Kidney epithelial cell (primary cell): ENCODE measurements around the gene UBTF. TPM values are rescaled to one million over a fixed set of nuclear protein-coding genes. Genes with fewer than 3 reads are reported as not detected.

ENCODE experiments used
- DNase-seq: peaks from one replicate; pipeline ENCODE4 v3.0.0-alpha.2; 2010; ENCODE audit warnings: low read depth
- H3K27me3 ChIP-seq: 2 replicates; pipeline ENCODE4 v1.6.0; 2011; ENCODE audit warnings: low read length; ENCODE audit not compliant: control insufficient read depth, insufficient read depth
- H3K36me3 ChIP-seq: 2 replicates; pipeline ENCODE4 v1.5.1; 2011; ENCODE audit warnings: low read length; ENCODE audit not compliant: control insufficient read depth, insufficient read depth
- H3K4me3 ChIP-seq: 2 replicates; pipeline ENCODE4 v1.5.1; 2011; ENCODE audit warnings: low read depth, mild to moderate bottlenecking, control low read depth, low read length
- total RNA-seq: library from RNA; depleted of rRNA; stranded (reverse); fragments of >200 nt; gene quantifications from 2 replicates; pipeline ENCODE4 v1.2.3, GENCODE V29; 2015
- TF ChIP-seq, protein P1 (sequence below): IDR thresholded peaks from 2 replicates; pipeline ENCODE4 v1.5.1; 2011; ENCODE audit warnings: mild to moderate bottlenecking, moderate library complexity, low read length, control low read depth, inconsistent platforms; ENCODE audit not compliant: insufficient read depth, poor library complexity, severe bottlenecking

The UBTF gene
- total RNA-seq, 1 donor from 2014 or later, result 41.7 TPM

DNA sequence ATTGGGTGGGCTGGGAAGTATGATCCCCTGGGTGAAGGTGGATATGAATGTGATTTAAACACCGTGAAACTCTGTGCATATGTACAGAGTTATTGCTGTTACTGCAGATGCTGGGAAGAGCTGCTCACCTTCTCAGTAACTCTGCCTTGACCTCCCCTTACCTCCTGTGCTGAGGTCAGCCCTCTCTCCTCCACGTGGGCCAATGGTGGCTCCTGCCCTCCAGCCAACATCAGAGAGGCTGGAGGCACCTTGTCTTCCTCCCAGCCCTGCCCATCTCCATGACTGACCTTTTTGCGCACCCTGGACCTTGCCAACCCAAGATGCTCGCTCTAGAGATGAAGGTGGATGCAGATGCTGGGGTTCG is 49.4 kb downstream of the UBTF start:
- Histone ChIP-seq H3K36me3 (no peaks in the 10 kb centered on the region), H3K4me3 (no peak overlapping the region), H3K27me3 (peaks cover 18% of the 10 kb centered on the region)
- no peak for DNase-seq
- TF ChIP-seq, protein P1, sequence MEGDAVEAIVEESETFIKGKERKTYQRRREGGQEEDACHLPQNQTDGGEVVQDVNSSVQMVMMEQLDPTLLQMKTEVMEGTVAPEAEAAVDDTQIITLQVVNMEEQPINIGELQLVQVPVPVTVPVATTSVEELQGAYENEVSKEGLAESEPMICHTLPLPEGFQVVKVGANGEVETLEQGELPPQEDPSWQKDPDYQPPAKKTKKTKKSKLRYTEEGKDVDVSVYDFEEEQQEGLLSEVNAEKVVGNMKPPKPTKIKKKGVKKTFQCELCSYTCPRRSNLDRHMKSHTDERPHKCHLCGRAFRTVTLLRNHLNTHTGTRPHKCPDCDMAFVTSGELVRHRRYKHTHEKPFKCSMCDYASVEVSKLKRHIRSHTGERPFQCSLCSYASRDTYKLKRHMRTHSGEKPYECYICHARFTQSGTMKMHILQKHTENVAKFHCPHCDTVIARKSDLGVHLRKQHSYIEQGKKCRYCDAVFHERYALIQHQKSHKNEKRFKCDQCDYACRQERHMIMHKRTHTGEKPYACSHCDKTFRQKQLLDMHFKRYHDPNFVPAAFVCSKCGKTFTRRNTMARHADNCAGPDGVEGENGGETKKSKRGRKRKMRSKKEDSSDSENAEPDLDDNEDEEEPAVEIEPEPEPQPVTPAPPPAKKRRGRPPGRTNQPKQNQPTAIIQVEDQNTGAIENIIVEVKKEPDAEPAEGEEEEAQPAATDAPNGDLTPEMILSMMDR, result no peak

DNA sequence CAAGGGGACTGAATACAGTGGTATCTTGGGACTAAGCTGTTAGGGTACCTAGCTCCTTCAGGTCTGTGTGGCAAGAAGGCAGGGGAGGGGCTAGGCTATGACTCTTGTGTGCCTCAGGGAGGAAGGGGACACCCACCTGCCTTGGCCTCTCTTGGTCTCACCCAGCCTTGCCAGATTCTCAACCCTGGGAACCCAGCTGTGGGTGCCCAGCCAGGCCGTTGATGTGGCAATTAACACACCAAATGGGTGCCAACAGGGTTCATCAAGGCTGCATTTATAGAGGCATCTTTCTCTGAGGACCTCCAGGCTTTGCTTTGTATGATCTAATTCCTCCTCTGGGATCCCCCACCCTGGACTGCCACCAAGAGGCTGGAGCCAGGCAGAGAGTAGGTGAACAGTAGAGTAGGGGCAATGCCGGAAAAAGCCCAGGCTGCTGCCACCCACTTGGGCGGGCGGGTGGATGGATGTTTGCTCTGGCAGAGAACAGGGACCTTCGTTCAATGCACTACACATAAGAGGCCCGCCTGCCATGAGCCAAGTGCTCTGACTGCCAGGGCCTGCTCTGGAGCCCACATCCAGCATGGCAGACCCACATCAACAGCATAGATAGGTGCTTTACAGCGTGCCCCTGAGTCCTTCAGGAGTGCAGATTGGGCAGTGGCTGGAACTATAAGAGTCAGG is 52.2 kb downstream of the UBTF start:
- H3K36me3 ChIP-seq, result no peaks in the 10 kb centered on the region
- DNase-seq, result no peak
- TF ChIP-seq, protein P1, result no peak
- H3K27me3 ChIP-seq, result peaks cover 18% of the 10 kb centered on the region
- no peak overlapping the region for H3K4me3 ChIP-seq

DNA sequence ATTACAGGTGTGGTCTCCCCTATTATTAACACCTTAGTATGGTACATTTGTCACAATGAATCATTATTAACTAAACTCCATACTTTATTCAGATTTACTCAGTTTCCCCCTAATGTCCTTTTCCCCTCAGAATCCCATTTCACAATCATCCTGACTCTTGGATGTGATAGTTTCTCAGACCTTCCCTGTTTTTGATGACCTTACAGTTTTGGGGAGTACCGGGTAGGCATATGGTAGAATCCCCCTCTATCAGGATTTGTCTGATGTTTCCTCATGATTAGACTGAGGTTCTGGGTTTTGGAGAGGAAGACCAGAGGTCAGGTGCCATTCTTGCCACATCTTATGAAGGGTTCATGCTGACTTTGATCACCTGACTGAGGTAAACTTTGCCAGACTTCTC is 55.0 kb downstream of the UBTF start:
- TF ChIP-seq, protein P1, result no peak
- Histone ChIP-seq H3K36me3 (no peaks in the 10 kb centered on the region), H3K4me3 (no peak overlapping the region)

DNA sequence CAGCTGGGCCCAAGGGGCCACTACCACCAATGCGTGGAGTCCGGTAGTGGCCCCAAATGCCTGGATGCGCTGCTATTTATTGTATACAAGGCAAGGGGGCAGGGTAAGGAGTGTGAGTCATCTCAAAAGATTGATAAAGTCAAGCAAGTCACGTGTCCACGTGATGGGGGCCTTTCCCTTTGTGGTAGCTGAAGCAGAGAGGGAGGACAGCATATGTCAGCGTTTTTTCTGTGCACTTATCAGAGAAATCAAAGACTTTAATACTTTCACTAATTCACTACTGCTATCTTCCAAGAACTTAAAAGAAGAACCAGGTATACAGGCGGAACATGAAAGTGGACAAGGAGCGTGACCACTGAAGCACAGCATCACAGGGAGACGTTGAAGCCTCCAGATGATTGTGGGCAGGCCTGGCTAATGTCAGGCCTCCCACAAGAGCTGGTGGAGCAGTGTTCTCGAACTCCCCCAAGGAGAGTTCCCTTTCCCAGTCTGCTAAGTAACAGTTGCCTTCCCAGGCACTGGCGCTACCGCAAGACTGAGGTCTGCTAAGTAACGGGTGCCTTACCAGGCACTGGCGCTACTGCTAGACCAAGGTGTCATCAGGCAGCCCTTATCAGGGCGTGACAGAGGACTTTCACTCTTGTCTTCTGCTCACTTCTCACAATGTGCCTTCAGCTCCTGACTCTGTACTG is 59.8 kb downstream of the UBTF start:
- TF ChIP-seq, protein P1, result no peak
- Histone ChIP-seq H3K36me3 (peaks cover 3% of the 10 kb centered on the region), H3K4me3 (no peak overlapping the region), H3K27me3 (no peaks in the 10 kb centered on the region)
- no peak for DNase-seq

More for the DNA sequence above, 55.0 kb downstream of the UBTF start:
- no peaks in the 10 kb centered on the region for H3K27me3 ChIP-seq
- DNase-seq, result no peak

DNA sequence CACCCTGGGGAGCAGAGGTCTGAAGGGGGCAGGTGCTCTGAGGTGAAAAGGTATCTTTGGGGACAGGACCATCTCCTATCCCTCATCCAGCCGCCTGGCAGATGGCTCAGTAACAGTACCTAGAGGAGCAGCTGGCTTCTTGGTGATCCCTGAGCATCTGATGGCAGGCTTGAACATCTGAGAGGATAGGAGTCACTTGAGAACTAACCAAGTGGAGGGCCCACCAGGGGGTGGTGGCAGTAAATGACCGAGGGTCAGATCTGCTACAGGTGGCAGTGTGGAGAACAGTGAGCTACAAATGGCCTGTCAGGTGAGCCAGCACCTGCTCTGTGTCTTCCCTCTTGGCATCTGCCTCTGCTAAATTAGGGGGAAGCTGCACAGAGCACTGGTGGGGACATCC is 64.0 kb downstream of the UBTF start:
- Histone ChIP-seq H3K27me3 (no peaks in the 10 kb centered on the region), H3K4me3 (no peak overlapping the region), H3K36me3 (peaks cover 3% of the 10 kb centered on the region)
- TF ChIP-seq, protein P1, result no peak
- no peak for DNase-seq

Other genes starting within 250 kb of the UBTF start
- 15.7 and 19.4 TPM in 2 replicates for gene NAGS, start 215.1 kb downstream of the UBTF start, total RNA-seq
- 37.8 and 52.4 TPM in 2 replicates for gene TMEM101, start 204.7 kb downstream of the UBTF start, total RNA-seq
- gene LSM12, start 153.0 kb downstream of the UBTF start, total RNA-seq, result 39.1 and 52.7 TPM in 2 replicates
- gene G6PC3, start 148.9 kb downstream of the UBTF start, total RNA-seq, result 37.5 and 53.9 TPM in 2 replicates
- gene HDAC5, start 96.0 kb downstream of the UBTF start, total RNA-seq, result 32.5 and 37.7 TPM in 2 replicates
- 3.1 and 3.8 TPM in 2 replicates for gene HROB, start 77.7 kb downstream of the UBTF start, total RNA-seq
- not detected in 2 replicates for gene ASB16, start 49.0 kb downstream of the UBTF start, total RNA-seq
- 35.0 and 40.5 TPM in 2 replicates for gene TMUB2, start 32.7 kb downstream of the UBTF start, total RNA-seq
- gene ATXN7L3, start 19.8 kb downstream of the UBTF start, total RNA-seq, result 50.8 and 65.9 TPM in 2 replicates
- gene SLC4A1, start 48.5 kb upstream of the UBTF start, total RNA-seq, result not detected in 2 replicates
- gene RUNDC3A, start 88.9 kb upstream of the UBTF start, total RNA-seq, result 3.3 and 12.3 TPM in 2 replicates
- 145 and 146 TPM in 2 replicates for gene SLC25A39, start 105.1 kb upstream of the UBTF start, total RNA-seq
- 521 and 704 TPM in 2 replicates for gene GRN, start 125.6 kb upstream of the UBTF start, total RNA-seq
- gene FAM171A2, start 144.2 kb upstream of the UBTF start, total RNA-seq, result 12.6 and 16.3 TPM in 2 replicates
- gene ITGA2B, start 170.0 kb upstream of the UBTF start, total RNA-seq, result 0.04 and 0.14 TPM in 2 replicates